MM.1S (cell line): ENCODE results near the gene LRG1.

Experiments
- DNase-seq: peaks from one replicate; pipeline ENCODE4 v3.0.0-alpha.2; 2015
- H2AFZ ChIP-seq: fragments of 300-600 bp; sonication (generic); 2 replicates; pipeline ENCODE4 v1.6.0; 2016; ENCODE audit warnings: antibody characterized with exemption, low read length
- H3F3A ChIP-seq: fragments of 300-600 bp; sonication (generic); 2 replicates; pipeline ENCODE4 v1.6.1; 2016; ENCODE audit warnings: mild to moderate bottlenecking, antibody characterized with exemption, low read length, moderate library complexity, mixed read lengths; ENCODE audit not compliant: insufficient read depth
- H3K27ac ChIP-seq: fragments of 300-600 bp; sonication (generic); 2 replicates; pipeline ENCODE4 v1.5.1; 2016; ENCODE audit warnings: mild to moderate bottlenecking, low read length
- H3K27me3 ChIP-seq: fragments of 300-600 bp; sonication (generic); replicated peaks from 2 replicates; pipeline ENCODE4 v1.6.0; 2016; ENCODE audit warnings: low read length; ENCODE audit not compliant: insufficient read depth
- H3K36me3 ChIP-seq: fragments of 300-600 bp; sonication (generic); replicated peaks from 2 replicates; pipeline ENCODE4 v1.6.1; 2016; ENCODE audit warnings: mild to moderate bottlenecking, low read length, mixed read lengths; ENCODE audit not compliant: insufficient read depth
- H3K4me1 ChIP-seq: fragments of 300-600 bp; sonication (generic); 2 replicates; pipeline ENCODE4 v1.6.1; 2016; ENCODE audit warnings: low read length, mixed read lengths
- H3K4me2 ChIP-seq: fragments of 300-600 bp; sonication (generic); 2 replicates; pipeline ENCODE4 v1.6.0; 2016; ENCODE audit warnings: low read depth, low read length
- H3K4me3 ChIP-seq: fragments of 300-600 bp; sonication (generic); 2 replicates; pipeline ENCODE4 v1.5.1; 2016; ENCODE audit warnings: low read length, mixed read lengths
- H3K79me2 ChIP-seq: fragments of 300-600 bp; sonication (generic); 2 replicates; pipeline ENCODE4 v1.6.1; 2016; ENCODE audit warnings: mixed run types, low read length, mixed read lengths
- H3K9ac ChIP-seq: fragments of 300-600 bp; sonication (generic); 2 replicates; pipeline ENCODE4 v1.6.1; 2016; ENCODE audit warnings: low read length, mixed read lengths
- H3K9me2 ChIP-seq: fragments of 300-600 bp; sonication (generic); replicated peaks from 2 replicates; pipeline ENCODE4 v1.6.1; 2016; ENCODE audit warnings: mild to moderate bottlenecking, low read length, mixed read lengths; ENCODE audit not compliant: insufficient read depth
- H3K9me3 ChIP-seq: fragments of 300-600 bp; sonication (generic); replicated peaks from 2 replicates; pipeline ENCODE4 v1.6.1; 2016; ENCODE audit warnings: mild to moderate bottlenecking, low read length, mixed read lengths; ENCODE audit not compliant: insufficient read depth
- H4K20me1 ChIP-seq: fragments of 300-600 bp; sonication (generic); 2 replicates; pipeline ENCODE4 v1.6.1; 2016; ENCODE audit warnings: mild to moderate bottlenecking, low read length, moderate library complexity, mixed read lengths; ENCODE audit not compliant: insufficient read depth
- CTCF ChIP-seq: fragments of 300-600 bp; sonication (generic); IDR thresholded peaks from 2 replicates; pipeline ENCODE4 v1.5.1; 2016; ENCODE audit warnings: antibody characterized with exemption, low read length, mixed read lengths
- EZH2 ChIP-seq: fragments of 300-600 bp; sonication (generic); optimal IDR thresholded peaks from 2 replicates; pipeline ENCODE3; 2017; ENCODE audit warnings: low read depth, mild to moderate bottlenecking, antibody characterized with exemption, low read length, mixed read lengths
- EZH2phosphoT487 ChIP-seq: fragments of 300-600 bp; sonication (generic); IDR thresholded peaks from 2 replicates; pipeline ENCODE4 v1.6.1; 2018; ENCODE audit warnings: antibody characterized with exemption, low read length

Gene LRG1

GRCh38 chr19:4508698-4509097 lies 31.1 kb downstream of the LRG1 start:
- no peak overlapping the region for H3K4me2 ChIP-seq
- H3K4me1 ChIP-seq: no peaks in the 10 kb centered on the region
- no peak overlapping the region for H2AFZ ChIP-seq
- H4K20me1 ChIP-seq: no peaks in the 10 kb centered on the region
- H3K9me3 ChIP-seq: no peaks in the 10 kb centered on the region
- no peak for DNase-seq
- no peaks in the 10 kb centered on the region for H3K9me2 ChIP-seq
- H3K27ac ChIP-seq: no peak overlapping the region
- H3K79me2 ChIP-seq: no peaks in the 10 kb centered on the region
- peaks cover 13% of the 10 kb centered on the region for H3K27me3 ChIP-seq
- TF ChIP-seq CTCF: no peak
- TF ChIP-seq EZH2phosphoT487: no peak
- no peak for TF ChIP-seq EZH2
- no peaks in the 10 kb centered on the region for H3K36me3 ChIP-seq
- H3K9ac ChIP-seq: no peak overlapping the region
- H3K4me3 ChIP-seq: no peak overlapping the region
- no peaks in the 10 kb centered on the region for H3F3A ChIP-seq

- H3K9ac ChIP-seq: no peak overlapping the region
- no peak for DNase-seq
- peaks cover 8% of the 10 kb centered on the region; the same call in 1 of the 2 replicates for H3K27me3 ChIP-seq
- TF ChIP-seq EZH2 (no peak), CTCF (no peak)
- H3K9me2 ChIP-seq: no peaks in the 10 kb centered on the region
- H3K9me3 ChIP-seq: no peaks in the 10 kb centered on the region
- no peaks in the 10 kb centered on the region for H3K36me3 ChIP-seq
- H2AFZ ChIP-seq: no peak overlapping the region
- H4K20me1 ChIP-seq: no peaks in the 10 kb centered on the region
- H3K4me2 ChIP-seq: no peak overlapping the region
- no peak overlapping the region for H3K27ac ChIP-seq
- no peaks in the 10 kb centered on the region for H3K79me2 ChIP-seq
- no peaks in the 10 kb centered on the region for H3K4me1 ChIP-seq
- no peaks in the 10 kb centered on the region for H3F3A ChIP-seq
- no peak overlapping the region for H3K4me3 ChIP-seq
Measured at GRCh38 chr19:4507804-4508203, 32.0 kb downstream of the LRG1 start.

GRCh38 chr19:4507150-4507452 lies 32.7 kb downstream of the LRG1 start:
- H4K20me1 ChIP-seq: no peaks in the 10 kb centered on the region
- H3K27ac ChIP-seq: no peak overlapping the region
- H3K79me2 ChIP-seq: no peaks in the 10 kb centered on the region
- H3K9me2 ChIP-seq: no peaks in the 10 kb centered on the region
- no peak overlapping the region for H3K4me2 ChIP-seq
- H3K36me3 ChIP-seq: no peaks in the 10 kb centered on the region
- H3F3A ChIP-seq: no peaks in the 10 kb centered on the region
- no peaks in the 10 kb centered on the region for H3K4me1 ChIP-seq
- no peak overlapping the region for H3K9ac ChIP-seq
- no peak overlapping the region for H3K4me3 ChIP-seq
- H3K27me3 ChIP-seq: peaks cover 8% of the 10 kb centered on the region; the same call in 1 of the 2 replicates
- H2AFZ ChIP-seq: no peak overlapping the region
- TF ChIP-seq EZH2 (no peak), CTCF (no peak), EZH2phosphoT487 (no peak)
- no peak for DNase-seq
- H3K9me3 ChIP-seq: no peaks in the 10 kb centered on the region
